OCI-LY3 (cell line): ENCODE measurements around the gene MAD2L1BP.
A peak's percentile ranks its signal among the peaks of the same experiment; 100 is the strongest.

Experiments used
- H2AFZ ChIP-seq: fragments of 200-600, 300-600 bp; shearing (Covaris generic); 2 replicates; pipeline ENCODE4 v1.6.0; 2014; ENCODE audit warnings: antibody characterized with exemption, low read depth, low read length
- H3K27ac ChIP-seq: fragments of 200-600, 300-600 bp; sonication (generic); 2 replicates; pipeline ENCODE4 v1.5.1; 2014; ENCODE audit warnings: mild to moderate bottlenecking, low read length, moderate library complexity, mixed read lengths
- H3K27me3 ChIP-seq: fragments of 200-600, 300-600 bp; sonication (generic); 2 replicates; pipeline ENCODE4 v1.6.1; 2014; ENCODE audit warnings: low read depth, low read length, mixed read lengths
- H3K36me3 ChIP-seq: fragments of 200-600, 300-600 bp; sonication (generic); replicated peaks from 2 replicates; pipeline ENCODE3; 2014; ENCODE audit warnings: low read depth, low read length, mixed read lengths
- H3K4me1 ChIP-seq: fragments of 300-600, 200-600 bp; sonication (generic); 2 replicates; pipeline ENCODE4 v1.6.1; 2014; ENCODE audit warnings: low read length, mixed read lengths
- H3K4me2 ChIP-seq: fragments of 200-600, 300-600 bp; sonication (generic); 2 replicates; pipeline ENCODE4 v1.6.1; 2014; ENCODE audit warnings: low read length, mixed read lengths
- H3K4me3 ChIP-seq: fragments of 300-600, 200-600 bp; sonication (generic); 2 replicates; pipeline ENCODE4 v1.5.1; 2014; ENCODE audit warnings: antibody characterized with exemption, mild to moderate bottlenecking, low read length, moderate library complexity
- H3K79me2 ChIP-seq: fragments of 300-600, 200-600 bp; shearing (Covaris generic); 2 replicates; pipeline ENCODE4 v1.6.1; 2014; ENCODE audit warnings: mild to moderate bottlenecking, low read length, mixed read lengths
- H3K9ac ChIP-seq: fragments of 300-600, 200-600 bp; shearing (Covaris generic); 2 replicates; pipeline ENCODE4 v1.6.0; 2014; ENCODE audit warnings: mild to moderate bottlenecking, low read length, moderate library complexity
- H3K9me3 ChIP-seq: fragments of 200-600, 300-600 bp; shearing (Covaris generic); 2 replicates; pipeline ENCODE4 v1.6.1; 2014; ENCODE audit warnings: low read length, mixed read lengths; ENCODE audit not compliant: insufficient read depth
- H4K20me1 ChIP-seq: fragments of 200-600, 300-600 bp; sonication (generic); 2 replicates; pipeline ENCODE4 v1.6.1; 2016; ENCODE audit warnings: low read length, mixed read lengths; ENCODE audit not compliant: insufficient read depth
- CTCF ChIP-seq: fragments of 200-600, 300-600 bp; sonication (generic); IDR thresholded peaks from 2 replicates; pipeline ENCODE4 v1.5.1; 2014; ENCODE audit warnings: antibody characterized with exemption, low read length, low read depth
- EZH2phosphoT487 ChIP-seq: fragments of 200-600 bp; shearing (Covaris generic); IDR thresholded peaks from 2 replicates; pipeline ENCODE4 v1.6.1; 2018; ENCODE audit warnings: antibody characterized with exemption, mixed run types, low read depth

Gene MAD2L1BP

GRCh38 chr6:43667245-43668150, 31.9 kb downstream of the MAD2L1BP start:
- H3K27ac ChIP-seq, result peak overlapping the region; percentile 16; the same call in 1 of the 2 replicates
- no peaks in the 10 kb centered on the region for H3K27me3 ChIP-seq
- peaks cover 37% of the 10 kb centered on the region for H3K4me1 ChIP-seq
- H4K20me1 ChIP-seq, result no peaks in the 10 kb centered on the region
- peak overlapping the region; percentile 74 for H3K4me2 ChIP-seq
- peak overlapping the region; percentile 26; the same call in 1 of the 2 replicates for H3K9ac ChIP-seq
- H3K79me2 ChIP-seq, result no peaks in the 10 kb centered on the region
- peaks cover 16% of the 10 kb centered on the region for H3K36me3 ChIP-seq
- no peaks in the 10 kb centered on the region for H3K9me3 ChIP-seq
- TF ChIP-seq EZH2phosphoT487 (no peak), CTCF (peak; percentile 93)
- no peak overlapping the region for H2AFZ ChIP-seq
- peak overlapping the region; percentile 49; the same call in 1 of the 2 replicates for H3K4me3 ChIP-seq

GRCh38 chr6:43668151-43669028, 32.8 kb downstream of the MAD2L1BP start:
- Histone ChIP-seq H4K20me1 (no peaks in the 10 kb centered on the region), H3K9me3 (no peaks in the 10 kb centered on the region), H2AFZ (no peak overlapping the region), H3K27ac (peak overlapping the region; percentile 16; the same call in 1 of the 2 replicates), H3K4me1 (peaks cover 31% of the 10 kb centered on the region), H3K79me2 (no peaks in the 10 kb centered on the region), H3K36me3 (peaks cover 22% of the 10 kb centered on the region), H3K4me3 (peak overlapping the region; percentile 49; the same call in 1 of the 2 replicates), H3K27me3 (no peaks in the 10 kb centered on the region), H3K9ac (peak overlapping the region; percentile 35; the same call in 1 of the 2 replicates), H3K4me2 (peak overlapping the region; percentile 74)
- TF ChIP-seq CTCF (peak; percentile 91), EZH2phosphoT487 (no peak)

- Histone ChIP-seq H3K9me3 (no peaks in the 10 kb centered on the region), H3K27me3 (no peaks in the 10 kb centered on the region), H3K79me2 (no peaks in the 10 kb centered on the region), H2AFZ (no peak overlapping the region), H3K4me3 (no peak overlapping the region), H4K20me1 (no peaks in the 10 kb centered on the region), H3K9ac (no peak overlapping the region), H3K27ac (no peak overlapping the region; the same call in 1 of the 2 replicates), H3K4me1 (peaks cover 31% of the 10 kb centered on the region), H3K4me2 (peak overlapping the region; percentile 74; the same call in 1 of the 2 replicates), H3K36me3 (peaks cover 30% of the 10 kb centered on the region)
- TF ChIP-seq EZH2phosphoT487, result no peak
- no peak for TF ChIP-seq CTCF
Measured at GRCh38 chr6:43669050-43669921, 33.6 kb downstream of the MAD2L1BP start.
